ENCODE results near the gene TWIST2.

The TWIST2 gene

DNA sequence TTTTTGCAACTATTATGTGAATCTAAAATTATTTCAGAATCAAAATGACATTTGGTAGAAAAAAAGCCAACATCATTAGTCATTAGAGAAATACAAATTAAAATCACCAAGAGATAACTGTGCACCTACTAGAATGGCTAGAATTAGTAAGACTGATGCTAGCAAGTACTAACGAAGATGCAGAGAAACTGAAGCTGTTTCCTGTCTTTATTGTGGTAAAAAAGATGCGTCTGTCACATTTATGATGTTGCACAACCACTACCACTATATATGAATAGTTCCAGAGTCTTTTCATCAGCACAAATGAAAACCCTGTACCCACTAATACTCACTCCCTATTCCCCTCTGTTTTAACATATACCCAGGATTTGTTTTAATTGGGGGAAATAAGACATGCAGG, 16.7 kb upstream of the TWIST2 start:
- in situ Hi-C loops (cut with MboI; ENCODE audit: low pct_unique_long_range_greater_than_20kb, low sequenced_read_pairs, unreplicated experiment), result no loop called here
- TF ChIP-seq, protein P1, sequence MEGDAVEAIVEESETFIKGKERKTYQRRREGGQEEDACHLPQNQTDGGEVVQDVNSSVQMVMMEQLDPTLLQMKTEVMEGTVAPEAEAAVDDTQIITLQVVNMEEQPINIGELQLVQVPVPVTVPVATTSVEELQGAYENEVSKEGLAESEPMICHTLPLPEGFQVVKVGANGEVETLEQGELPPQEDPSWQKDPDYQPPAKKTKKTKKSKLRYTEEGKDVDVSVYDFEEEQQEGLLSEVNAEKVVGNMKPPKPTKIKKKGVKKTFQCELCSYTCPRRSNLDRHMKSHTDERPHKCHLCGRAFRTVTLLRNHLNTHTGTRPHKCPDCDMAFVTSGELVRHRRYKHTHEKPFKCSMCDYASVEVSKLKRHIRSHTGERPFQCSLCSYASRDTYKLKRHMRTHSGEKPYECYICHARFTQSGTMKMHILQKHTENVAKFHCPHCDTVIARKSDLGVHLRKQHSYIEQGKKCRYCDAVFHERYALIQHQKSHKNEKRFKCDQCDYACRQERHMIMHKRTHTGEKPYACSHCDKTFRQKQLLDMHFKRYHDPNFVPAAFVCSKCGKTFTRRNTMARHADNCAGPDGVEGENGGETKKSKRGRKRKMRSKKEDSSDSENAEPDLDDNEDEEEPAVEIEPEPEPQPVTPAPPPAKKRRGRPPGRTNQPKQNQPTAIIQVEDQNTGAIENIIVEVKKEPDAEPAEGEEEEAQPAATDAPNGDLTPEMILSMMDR (IDR thresholded peaks at IDR 0.05; ENCODE audit: extremely low read depth, insufficient read depth, missing control alignments), result no peak
- no peak for DNase-seq (ENCODE audit: low spot score)

DNA sequence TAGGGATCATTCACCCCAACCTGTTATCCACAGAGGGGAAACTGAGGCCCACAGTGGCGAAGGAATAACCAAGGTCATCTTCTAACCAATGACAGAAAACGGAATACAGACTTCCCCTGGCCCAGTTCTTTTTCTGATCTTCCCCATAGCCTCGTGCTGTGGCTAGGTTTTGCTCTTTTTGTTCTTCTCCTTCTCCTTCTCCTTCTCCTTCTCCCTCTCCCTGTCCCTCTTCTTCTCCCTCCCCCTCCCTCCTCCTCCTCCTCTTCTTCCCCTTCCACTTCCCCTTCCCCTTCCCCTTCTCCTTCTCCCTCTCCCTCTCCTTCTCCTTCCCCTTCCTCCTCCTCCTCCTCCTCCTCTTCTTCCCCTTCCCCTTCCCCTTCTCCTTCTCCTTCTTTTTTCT, 12.9 kb upstream of the TWIST2 start:
- DNase-seq (ENCODE audit: low spot score), result no peak
- TF ChIP-seq, protein P1 (IDR thresholded peaks at IDR 0.05; ENCODE audit: extremely low read depth, insufficient read depth, missing control alignments), result no peak
- in situ Hi-C loops (cut with MboI; ENCODE audit: low pct_unique_long_range_greater_than_20kb, low sequenced_read_pairs, unreplicated experiment), result no loop called here

DNA sequence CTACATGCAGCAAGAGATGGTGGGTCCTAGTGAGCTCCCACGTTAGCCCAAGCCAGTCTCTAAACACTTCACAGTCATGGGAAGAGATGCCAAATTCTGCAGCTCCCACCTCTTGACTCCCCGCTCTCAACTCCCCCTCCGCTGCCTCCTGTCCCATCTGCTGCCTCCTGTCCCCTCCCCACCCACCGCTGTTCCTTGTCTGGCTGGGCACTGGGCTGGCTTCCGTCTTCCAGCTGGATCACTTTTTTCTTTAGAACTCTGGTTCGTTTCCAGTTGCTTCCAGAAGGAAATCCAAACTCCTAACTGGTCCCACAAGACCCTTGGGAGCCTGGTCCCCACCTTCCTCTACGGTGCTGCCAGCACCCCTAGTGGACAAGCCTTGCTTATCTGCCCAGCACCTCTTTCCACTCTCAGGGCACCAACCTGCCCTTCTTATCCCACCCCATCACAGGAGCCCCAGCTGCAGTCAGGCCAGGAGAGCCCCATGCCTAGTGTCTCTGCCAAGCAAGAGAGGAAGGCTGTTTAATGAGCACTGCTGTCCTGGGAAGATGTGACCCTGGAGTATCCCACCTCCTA, 12.1 kb upstream of the TWIST2 start:
- TF ChIP-seq, protein P1 (IDR thresholded peaks at IDR 0.05; ENCODE audit: extremely low read depth, insufficient read depth, missing control alignments), result peak; percentile 18
- DNase-seq (ENCODE audit: low spot score), result no peak
- in situ Hi-C loops (cut with MboI; ENCODE audit: low pct_unique_long_range_greater_than_20kb, low sequenced_read_pairs, unreplicated experiment), result no loop called here

DNA sequence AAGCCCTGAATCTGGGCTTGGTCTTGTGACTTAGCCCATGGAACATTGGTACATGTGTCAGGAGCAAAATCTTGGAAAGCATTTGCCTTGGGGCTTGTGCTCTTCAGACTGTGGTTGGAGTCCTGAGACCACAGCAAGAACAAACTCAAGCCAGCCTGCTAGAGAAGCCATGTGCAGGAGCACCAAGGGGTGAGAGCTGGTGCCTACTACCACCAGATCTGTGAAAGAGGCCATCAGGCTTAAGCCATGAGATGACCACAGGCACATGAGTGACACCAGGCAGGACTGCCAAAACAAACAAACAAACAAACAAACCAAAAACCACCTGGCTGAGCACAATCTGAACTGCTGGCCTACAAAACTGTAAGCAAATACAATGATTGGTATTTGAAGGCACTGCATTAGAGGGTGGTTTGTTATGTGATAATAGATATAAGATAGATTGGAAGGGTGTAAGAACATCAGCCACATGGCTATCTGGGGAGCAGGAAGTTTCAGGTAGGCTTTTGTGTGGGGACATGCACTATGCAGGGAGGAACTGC, 9.0 kb upstream of the TWIST2 start:
- TF ChIP-seq, protein P1 (IDR thresholded peaks at IDR 0.05; ENCODE audit: extremely low read depth, insufficient read depth, missing control alignments), result no peak
- no peak for DNase-seq (ENCODE audit: low spot score)
- in situ Hi-C loops (cut with MboI; ENCODE audit: low pct_unique_long_range_greater_than_20kb, low sequenced_read_pairs, unreplicated experiment), result no loop called here

DNA sequence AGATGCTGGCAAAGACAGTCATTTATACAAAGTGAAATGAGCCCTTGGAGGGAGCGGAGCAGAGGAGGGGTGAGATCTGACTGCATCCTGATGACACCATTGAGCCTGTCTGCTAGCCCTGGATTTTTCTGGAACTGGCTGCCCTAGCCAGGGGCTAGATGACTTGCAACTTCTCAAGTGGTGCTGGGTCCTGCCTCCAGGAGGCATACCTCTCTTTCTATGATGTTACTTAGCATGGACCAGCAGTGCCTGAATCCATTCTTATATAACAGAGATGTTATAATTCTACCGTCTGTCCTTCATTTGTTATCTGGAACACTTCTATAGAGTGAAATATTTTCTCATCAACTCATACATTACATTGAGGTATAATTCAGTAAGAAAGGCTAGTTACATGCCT, 8.5 kb upstream of the TWIST2 start:
- no peak for DNase-seq (ENCODE audit: low spot score)
- in situ Hi-C loops (cut with MboI; ENCODE audit: low pct_unique_long_range_greater_than_20kb, low sequenced_read_pairs, unreplicated experiment), result no loop called here
- TF ChIP-seq, protein P1 (IDR thresholded peaks at IDR 0.05; ENCODE audit: extremely low read depth, insufficient read depth, missing control alignments), result no peak

DNA sequence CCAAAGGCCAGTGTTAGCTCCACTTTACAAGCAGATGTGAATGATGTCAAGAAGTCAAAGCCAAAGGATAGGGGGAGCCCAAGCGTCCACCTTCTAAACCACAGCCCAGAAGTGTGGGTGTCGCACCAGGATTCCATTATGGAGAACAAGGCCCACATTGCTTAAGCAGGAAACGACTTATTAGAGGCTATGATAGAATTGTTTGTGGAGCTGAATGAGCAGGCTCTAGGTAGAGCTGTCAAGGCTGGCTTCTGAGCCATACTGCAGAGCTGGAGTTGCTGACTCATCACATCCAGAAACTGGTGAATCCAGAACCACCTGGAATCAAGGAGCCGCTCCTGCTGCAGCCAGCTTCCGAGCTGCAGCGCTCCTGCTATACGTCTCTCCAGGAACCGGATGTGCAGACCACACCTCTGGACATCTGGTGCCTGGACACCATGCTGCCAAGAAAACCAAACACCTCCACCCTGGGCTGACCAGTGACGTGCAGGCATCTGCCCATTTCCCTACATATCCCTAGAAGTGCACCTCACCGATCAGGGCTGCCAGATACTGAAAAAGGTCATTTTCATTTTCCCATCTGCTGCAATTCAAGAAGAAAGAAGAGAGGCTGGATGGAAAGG, 6.2 kb upstream of the TWIST2 start:
- in situ Hi-C loops (cut with MboI; ENCODE audit: low pct_unique_long_range_greater_than_20kb, low sequenced_read_pairs, unreplicated experiment), result no loop called here
- no peak for DNase-seq (ENCODE audit: low spot score)
- TF ChIP-seq, protein P1 (IDR thresholded peaks at IDR 0.05; ENCODE audit: extremely low read depth, insufficient read depth, missing control alignments), result no peak
